HG03066 (cell line): ENCODE results near the gene OPRD1.

Experiments
- ATAC-seq: cut with Tn5 transposase; IDR thresholded peaks from one replicate; pipeline ENCODE4 v1.9.1; 2021; ENCODE audit warnings: low read depth; ENCODE audit not compliant: unreplicated experiment

OPRD1 gene

GRCh38 chr1:28878796-28879195 is 66.8 kb downstream of the OPRD1 start:
- no peak for ATAC-seq

GRCh38 chr1:28882009-28882628 is 70.1 kb downstream of the OPRD1 start:
- no peak for ATAC-seq

GRCh38 chr1:28883242-28883616 is 71.3 kb downstream of the OPRD1 start:
- ATAC-seq, result no peak

GRCh38 chr1:28885472-28885877 is 73.5 kb downstream of the OPRD1 start:
- ATAC-seq, result no peak

- no peak for ATAC-seq
Measured at GRCh38 chr1:28885977-28886730, 74.2 kb downstream of the OPRD1 start.

GRCh38 chr1:28886731-28887418 is 74.9 kb downstream of the OPRD1 start:
- ATAC-seq, result peak; percentile 57

- peak; percentile 18 for ATAC-seq
Measured at GRCh38 chr1:28887419-28887834, 75.5 kb downstream of the OPRD1 start.

- ATAC-seq, result no peak
Measured at GRCh38 chr1:28887835-28888682, 76.1 kb downstream of the OPRD1 start.

- ATAC-seq, result no peak
Measured at GRCh38 chr1:28888915-28889314, 76.9 kb downstream of the OPRD1 start.

- ATAC-seq, result no peak
Measured at GRCh38 chr1:28889357-28889756, 77.4 kb downstream of the OPRD1 start.

GRCh38 chr1:28890435-28890834 is 78.5 kb downstream of the OPRD1 start:
- ATAC-seq, result no peak

- no peak for ATAC-seq
Measured at GRCh38 chr1:28890836-28891235, 78.9 kb downstream of the OPRD1 start.

GRCh38 chr1:28891256-28891655 is 79.3 kb downstream of the OPRD1 start:
- ATAC-seq, result no peak

GRCh38 chr1:28893403-28894102 is 81.6 kb downstream of the OPRD1 start:
- ATAC-seq, result no peak

GRCh38 chr1:28894785-28895184 is 82.8 kb downstream of the OPRD1 start:
- no peak for ATAC-seq

- no peak for ATAC-seq
Measured at GRCh38 chr1:28895896-28896608, 84.1 kb downstream of the OPRD1 start.

GRCh38 chr1:28896609-28896986 is 84.6 kb downstream of the OPRD1 start:
- no peak for ATAC-seq

GRCh38 chr1:28897789-28898188 is 85.8 kb downstream of the OPRD1 start:
- ATAC-seq, result no peak

- no peak for ATAC-seq
Measured at GRCh38 chr1:28898405-28898881, 86.5 kb downstream of the OPRD1 start.
